ENCODE measurements around the gene CPZ.

- TF ChIP-seq CTCF (IDR thresholded peaks at IDR 0.05): no peak
- TF ChIP-seq POLR2A (IDR thresholded peaks at IDR 0.05): no peak
- no peak for TF ChIP-seq POLR2AphosphoS5 (IDR thresholded peaks at IDR 0.05)
Observed at GRCh38 chr4:8648816-8649630, 56.5 kb downstream of the CPZ start.

All from suprapubic skin (tissue), 4 donors.